ENCODE measurements around the gene MXD3. TPM values are rescaled to one million over a fixed set of nuclear protein-coding genes. Genes with fewer than 3 reads are reported as not detected.
"Not testable (repeated sequence)": the region's sequence is repeated elsewhere in the genome, so short reads cannot be mapped to it uniquely, and the experiment has no call there.

Gene MXD3
- total RNA-seq, 2 donors from 2014 or later = 1.6 to 1.8 TPM

GRCh38 chr5:177347699-177348098 is 36.0 kb upstream of the MXD3 start:
- TF ChIP-seq CTCF (IDR thresholded peaks at IDR 0.05) = no peak
- Histone ChIP-seq H3K36me3 (peaks cover 6% of the 10 kb centered on the region), H3K4me1 (peaks cover 0 to 23% of the 10 kb centered on the region in 2 donors), H3K27ac (no peak overlapping the region), H3K9me3 (no peaks in the 10 kb centered on the region), H3K4me3 (no peak overlapping the region), H3K27me3 (no peaks in the 10 kb centered on the region)
- DNase-seq (ENCODE audit: low spot score) = no peak

GRCh38 chr5:177346820-177347219 is 35.1 kb upstream of the MXD3 start:
- Histone ChIP-seq H3K4me1 (peaks cover 0 to 23% of the 10 kb centered on the region in 2 donors), H3K36me3 (peaks cover 12% of the 10 kb centered on the region)
- no peak for TF ChIP-seq CTCF (IDR thresholded peaks at IDR 0.05)

GRCh38 chr5:177344891-177345290 is 33.2 kb upstream of the MXD3 start:
- H3K36me3 ChIP-seq = peaks cover 20% of the 10 kb centered on the region
- H3K9me3 ChIP-seq = no peaks in the 10 kb centered on the region
- H3K4me3 ChIP-seq = no peak overlapping the region
- no peak for TF ChIP-seq CTCF (IDR thresholded peaks at IDR 0.05)
- no peaks in the 10 kb centered on the region for H3K27me3 ChIP-seq
- H3K4me1 ChIP-seq = peaks cover 0 to 11% of the 10 kb centered on the region in 2 donors
- H3K27ac ChIP-seq = no peak overlapping the region
- DNase-seq (ENCODE audit: low spot score) = no peak

More at GRCh38 chr5:177346820-177347219, 35.1 kb upstream of the MXD3 start:
- DNase-seq (ENCODE audit: low spot score) = no peak
- no peaks in the 10 kb centered on the region for H3K9me3 ChIP-seq
- H3K27ac ChIP-seq = no peak overlapping the region
- no peaks in the 10 kb centered on the region for H3K27me3 ChIP-seq
- H3K4me3 ChIP-seq = no peak overlapping the region

- H3K27ac ChIP-seq = no peak overlapping the region
- H3K9me3 ChIP-seq = no peaks in the 10 kb centered on the region
- no peak for DNase-seq (ENCODE audit: low spot score)
- H3K36me3 ChIP-seq = peaks cover 25% of the 10 kb centered on the region
- no peak overlapping the region for H3K4me3 ChIP-seq
- H3K27me3 ChIP-seq = no peaks in the 10 kb centered on the region
- TF ChIP-seq CTCF (IDR thresholded peaks at IDR 0.05) = no peak
- H3K4me1 ChIP-seq = peaks cover 0 to 4% of the 10 kb centered on the region in 2 donors
Observed at GRCh38 chr5:177343777-177344176, 32.1 kb upstream of the MXD3 start.

GRCh38 chr5:177343000-177343399 is 31.3 kb upstream of the MXD3 start:
- not testable (repeated sequence) for H3K4me1 ChIP-seq; H3K27ac ChIP-seq; H3K4me3 ChIP-seq; DNase-seq (ENCODE audit: low spot score); H3K9me3 ChIP-seq; H3K27me3 ChIP-seq
- peaks cover 32% of the 10 kb centered on the region for H3K36me3 ChIP-seq

- Histone ChIP-seq H3K4me1 (peaks cover 0 to 25% of the 10 kb centered on the region in 2 donors), H3K9me3 (no peaks in the 10 kb centered on the region), H3K27me3 (no peaks in the 10 kb centered on the region), H3K27ac (no peak overlapping the region), H3K36me3 (peaks cover 64% of the 10 kb centered on the region), H3K4me3 (no peak overlapping the region)
- no peak for TF ChIP-seq CTCF (IDR thresholded peaks at IDR 0.05)
- DNase-seq (ENCODE audit: low spot score) = no peak
Observed at GRCh38 chr5:177339107-177339638, 27.5 kb upstream of the MXD3 start.

Measured in right atrium auricular region (tissue), 2 donors.